Measurements from ENCODE around the gene HYAL1. TPM values are rescaled to one million over a fixed set of nuclear protein-coding genes. Genes with fewer than 3 reads are reported as not detected.

HYAL1 gene
- total RNA-seq, 1 donor from 2014 or later = 58.2 TPM

DNA sequence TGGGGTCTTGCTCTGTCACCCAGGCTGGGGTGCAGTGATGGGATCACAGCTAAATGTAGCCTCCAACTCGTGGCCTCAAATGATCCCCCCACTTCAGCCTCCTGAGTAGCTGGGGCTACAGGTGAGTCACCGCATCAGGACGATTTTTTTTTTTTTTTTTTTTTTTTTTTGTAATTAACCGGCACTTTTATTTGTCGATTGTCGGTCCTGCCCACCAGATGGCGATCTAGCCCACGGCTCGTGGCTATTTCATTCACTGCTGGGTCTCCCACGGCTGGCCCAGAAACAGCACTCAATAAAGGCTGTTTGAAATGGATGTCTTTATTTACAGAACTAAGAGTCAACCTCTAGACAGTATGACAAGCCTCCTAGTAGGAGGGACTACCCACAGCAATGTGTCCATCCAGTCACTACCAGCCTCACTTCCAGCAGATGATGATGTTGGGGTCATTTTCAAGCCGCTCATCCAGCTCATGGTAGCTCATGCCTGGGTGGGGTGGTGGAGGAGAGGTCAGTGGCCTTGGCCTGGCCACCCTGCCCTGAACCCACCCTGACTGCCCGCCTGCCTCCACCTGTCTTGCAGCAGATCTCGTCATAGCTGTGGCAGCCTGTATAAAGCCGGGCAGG lies 43.9 kb upstream of the HYAL1 start:
- no peak overlapping the region for H3K27ac ChIP-seq
- peaks cover 52% of the 10 kb centered on the region for H3K4me1 ChIP-seq
- intact Hi-C loops (cut with DNase I) = no loop called here
- DNase-seq (peak; percentile 78), ATAC-seq (peak; percentile 2 to 4)
- no peak overlapping the region for H3K4me3 ChIP-seq
- H3K9me3 ChIP-seq = no peaks in the 10 kb centered on the region
- no peaks in the 10 kb centered on the region for H3K27me3 ChIP-seq (ENCODE audit: low read depth)
- TF ChIP-seq, protein P1, sequence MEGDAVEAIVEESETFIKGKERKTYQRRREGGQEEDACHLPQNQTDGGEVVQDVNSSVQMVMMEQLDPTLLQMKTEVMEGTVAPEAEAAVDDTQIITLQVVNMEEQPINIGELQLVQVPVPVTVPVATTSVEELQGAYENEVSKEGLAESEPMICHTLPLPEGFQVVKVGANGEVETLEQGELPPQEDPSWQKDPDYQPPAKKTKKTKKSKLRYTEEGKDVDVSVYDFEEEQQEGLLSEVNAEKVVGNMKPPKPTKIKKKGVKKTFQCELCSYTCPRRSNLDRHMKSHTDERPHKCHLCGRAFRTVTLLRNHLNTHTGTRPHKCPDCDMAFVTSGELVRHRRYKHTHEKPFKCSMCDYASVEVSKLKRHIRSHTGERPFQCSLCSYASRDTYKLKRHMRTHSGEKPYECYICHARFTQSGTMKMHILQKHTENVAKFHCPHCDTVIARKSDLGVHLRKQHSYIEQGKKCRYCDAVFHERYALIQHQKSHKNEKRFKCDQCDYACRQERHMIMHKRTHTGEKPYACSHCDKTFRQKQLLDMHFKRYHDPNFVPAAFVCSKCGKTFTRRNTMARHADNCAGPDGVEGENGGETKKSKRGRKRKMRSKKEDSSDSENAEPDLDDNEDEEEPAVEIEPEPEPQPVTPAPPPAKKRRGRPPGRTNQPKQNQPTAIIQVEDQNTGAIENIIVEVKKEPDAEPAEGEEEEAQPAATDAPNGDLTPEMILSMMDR (IDR thresholded peaks at IDR 0.05) = peak; percentile 57
- H3K36me3 ChIP-seq = peaks cover 16% of the 10 kb centered on the region

DNA sequence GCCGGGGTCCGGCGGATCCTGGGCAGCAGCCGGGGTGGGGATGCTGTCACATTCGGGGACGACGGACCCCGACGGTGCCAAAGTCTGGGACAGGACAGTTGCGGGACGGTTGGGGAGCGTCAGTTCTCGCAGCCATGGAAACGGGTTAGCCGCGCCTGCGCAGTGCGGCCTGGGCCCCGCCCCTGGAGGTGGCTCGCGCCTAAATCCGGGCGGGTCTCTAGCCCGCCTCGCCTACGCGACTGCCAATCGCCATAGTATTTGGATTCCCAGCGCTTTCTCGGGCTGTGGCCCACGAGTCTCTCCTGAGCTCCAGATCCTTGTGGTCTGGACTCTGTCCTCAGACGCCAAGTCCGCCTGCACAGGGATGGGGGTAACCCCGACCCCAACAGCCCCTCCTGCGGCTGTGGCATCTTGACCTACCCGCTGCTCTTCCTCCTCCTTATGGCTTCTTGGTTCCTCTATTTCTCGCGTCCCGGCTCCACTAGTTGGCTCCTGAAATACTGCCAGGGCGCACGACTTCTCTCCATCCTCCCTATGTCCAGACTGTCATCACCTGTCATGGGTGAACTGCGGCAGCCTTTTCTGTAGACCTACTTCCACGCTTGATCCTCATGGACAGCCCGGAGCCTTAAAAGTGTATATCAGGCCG lies 42.3 kb upstream of the HYAL1 start, which contains the start of gene ZMYND10:
Gene ZMYND10 (minus strand): TSS at position 147 of the 649 bp plus-strand sequence. CDS start 153 bp downstream, outside the sequence.
- Histone ChIP-seq H3K36me3 (peaks cover 16% of the 10 kb centered on the region), H3K4me3 (peak within 1 kb of the TSS; percentile 49), H3K27ac (peak within 1 kb of the TSS; percentile 59), H3K9me3 (no peaks in the 10 kb centered on the region), H3K27me3 (ENCODE audit: low read depth) (no peaks in the 10 kb centered on the region), H3K4me1 (peaks cover 51% of the 10 kb centered on the region)
- peak; percentile 84 for DNase-seq
- intact Hi-C loops (cut with DNase I) = no loop called here
- TF ChIP-seq, protein P1 (IDR thresholded peaks at IDR 0.05) = no peak
- peak; percentile 41 to 55 for ATAC-seq

DNA sequence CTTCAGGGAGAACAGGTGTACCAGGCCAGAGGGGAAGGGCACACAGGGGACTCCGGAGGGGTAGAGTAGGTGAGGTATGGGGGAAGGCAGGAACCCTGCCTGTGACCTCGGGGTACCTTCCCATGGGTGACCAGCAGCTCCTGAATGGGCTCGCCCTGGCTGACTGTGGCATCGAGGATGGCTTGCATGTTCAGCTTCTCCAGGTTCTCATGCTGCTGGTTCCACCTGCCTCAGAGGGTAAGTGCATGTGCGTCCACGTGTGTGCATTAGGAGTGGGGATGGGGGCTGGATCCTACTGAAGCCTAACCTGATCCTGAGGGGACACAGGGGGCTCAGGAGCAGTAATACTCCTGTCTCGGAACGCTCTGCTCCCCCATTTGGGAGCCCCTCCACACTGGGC lies 41.6 kb upstream of the HYAL1 start:
- Histone ChIP-seq H3K9me3 (no peaks in the 10 kb centered on the region), H3K27me3 (ENCODE audit: low read depth) (no peaks in the 10 kb centered on the region), H3K4me1 (peaks cover 53% of the 10 kb centered on the region), H3K27ac (no peak overlapping the region), H3K36me3 (peaks cover 16% of the 10 kb centered on the region), H3K4me3 (peak overlapping the region; percentile 49)
- no peak for ATAC-seq
- TF ChIP-seq, protein P1 (IDR thresholded peaks at IDR 0.05) = no peak
- DNase-seq = no peak
- intact Hi-C loops (cut with DNase I) = no loop called here

DNA sequence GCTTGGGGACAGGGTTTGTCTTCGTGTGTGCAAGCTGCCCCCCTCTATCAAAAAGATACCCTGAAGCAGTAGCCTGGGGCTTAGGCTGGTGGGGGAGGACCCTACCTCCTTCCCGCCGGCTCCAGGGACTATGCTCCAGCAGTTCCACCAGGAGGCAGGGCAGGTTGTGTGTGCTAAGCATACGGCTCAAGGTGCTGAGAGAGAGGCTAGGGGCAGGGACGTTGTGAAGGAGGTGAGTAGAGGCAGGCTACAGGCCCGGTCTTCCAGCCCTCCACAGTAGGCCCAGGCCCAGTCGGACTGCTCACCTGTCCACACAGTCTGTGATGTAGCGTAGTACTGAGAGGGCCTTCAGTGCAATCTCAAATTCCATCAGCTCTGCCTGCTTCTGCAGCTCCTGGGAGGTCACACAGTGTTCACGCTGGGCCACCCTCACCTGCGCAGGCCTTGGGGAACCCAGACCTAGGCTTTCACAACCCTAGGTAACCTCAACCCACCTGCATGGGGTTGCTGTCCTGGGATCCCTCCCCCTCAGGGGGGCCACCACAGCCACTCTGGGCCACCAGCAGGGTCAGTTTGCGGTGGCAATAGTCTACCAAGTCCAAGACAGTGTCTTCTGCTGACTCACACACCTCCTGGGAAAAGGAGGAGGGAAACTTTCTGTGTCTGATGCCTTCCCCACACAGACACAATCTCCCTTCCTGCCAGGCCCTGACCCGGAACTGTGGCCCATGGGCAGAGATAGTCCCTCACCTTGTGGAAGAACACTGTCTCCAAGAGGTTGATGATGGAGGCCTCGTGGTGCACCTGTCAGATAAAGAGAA lies 39.6 kb upstream of the HYAL1 start:
- Histone ChIP-seq H3K36me3 (peaks cover 7% of the 10 kb centered on the region), H3K27ac (no peak overlapping the region), H3K4me3 (no peak overlapping the region), H3K4me1 (peaks cover 60% of the 10 kb centered on the region), H3K9me3 (no peaks in the 10 kb centered on the region), H3K27me3 (ENCODE audit: low read depth) (no peaks in the 10 kb centered on the region)
- DNase-seq (no peak), ATAC-seq (no peak)
- TF ChIP-seq, protein P1 (IDR thresholded peaks at IDR 0.05) = no peak
- intact Hi-C loops (cut with DNase I) = no loop called here

DNA sequence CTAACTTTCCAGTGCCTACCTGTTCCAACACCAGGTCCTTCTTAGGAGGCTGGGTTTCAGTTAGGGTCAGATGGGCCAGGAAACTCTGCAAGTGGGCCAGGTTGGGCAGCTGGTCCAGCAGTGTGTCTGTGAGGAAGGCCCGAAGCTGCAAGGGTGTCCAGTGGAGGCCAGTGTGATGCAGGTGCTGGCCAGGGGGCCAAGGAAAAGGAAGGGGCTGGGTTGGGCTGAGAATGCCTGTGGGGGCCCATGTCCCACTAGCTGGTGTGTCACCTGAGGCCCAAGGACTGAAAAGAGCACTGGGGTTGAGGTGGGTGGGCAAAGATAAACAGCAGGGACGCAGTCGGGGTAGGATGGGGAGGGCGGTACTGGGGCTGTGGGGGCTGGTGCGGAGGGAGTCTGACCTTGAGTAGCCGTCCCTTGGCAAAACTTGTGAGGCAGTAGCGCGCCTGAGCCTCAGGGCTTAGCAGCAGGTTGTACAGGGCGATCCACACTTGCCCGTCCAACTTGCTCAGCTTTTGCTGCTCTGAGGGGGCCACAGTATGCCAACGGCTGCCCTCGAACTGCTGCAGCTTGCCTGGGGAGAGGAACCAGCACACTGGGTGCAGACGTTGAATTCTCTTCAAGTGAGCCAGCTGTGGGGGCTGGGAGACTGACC lies 38.7 kb upstream of the HYAL1 start:
- peaks cover 63% of the 10 kb centered on the region for H3K4me1 ChIP-seq

More for the DNA sequence above, 38.7 kb upstream of the HYAL1 start:
- TF ChIP-seq, protein P1 (IDR thresholded peaks at IDR 0.05) = no peak
- DNase-seq (no peak), ATAC-seq (no peak)
- Histone ChIP-seq H3K27me3 (ENCODE audit: low read depth) (no peaks in the 10 kb centered on the region), H3K27ac (peak overlapping the region; percentile 98), H3K36me3 (no peaks in the 10 kb centered on the region), H3K4me3 (peak overlapping the region; percentile 84), H3K9me3 (no peaks in the 10 kb centered on the region)
- intact Hi-C loops (cut with DNase I) = no loop called here
